ENCODE measurements around the gene DNAJC16.

GRCh38 chr1:15570861-15571260, 44.2 kb downstream of the DNAJC16 start:
- TF ChIP-seq EP300 (IDR thresholded peaks at IDR 0.05; ENCODE audit: low read depth) (no peak), POLR2A (IDR thresholded peaks at IDR 0.05) (no peak)
